GM12801 (cell line): ENCODE measurements around the gene OR51F2.

Source experiments
- CTCF ChIP-seq: IDR thresholded peaks from one replicate; pipeline ENCODE4 v1.5.1; 2011; ENCODE audit warnings: control low read depth; ENCODE audit not compliant: insufficient read length; ENCODE audit errors: extremely low read depth

The OR51F2 gene

GRCh38 chr11:4862447-4863236 lies 41.5 kb downstream of the OR51F2 start:
- TF ChIP-seq CTCF: no peak

- TF ChIP-seq CTCF: no peak
Measured at GRCh38 chr11:4863876-4864275, 42.8 kb downstream of the OR51F2 start.

- TF ChIP-seq CTCF: no peak
Measured at GRCh38 chr11:4865855-4866254, 44.7 kb downstream of the OR51F2 start.
